ENCODE data around the gene VAMP5.

The VAMP5 gene

GRCh38 chr2:85561280-85562212 is 22.7 kb upstream of the VAMP5 start, which contains the start of gene GGCX:
GGCX (minus strand) TSS chr2:85561493; CDS start chr2:85561428, 65 bp downstream.
- H3K9me3 Mint-ChIP-seq, result no peaks in the 10 kb centered on the region
- H3K4me3 Mint-ChIP-seq, result peak within 1 kb of the TSS; percentile 94
- H3K36me3 Mint-ChIP-seq (ENCODE audit: low read depth), result peaks cover 39% of the 10 kb centered on the region
- peak; percentile 97 for DNase-seq
- H3K27me3 Mint-ChIP-seq, result no peaks in the 10 kb centered on the region
- H3K4me1 Mint-ChIP-seq (ENCODE audit: low read depth), result peaks cover 39% of the 10 kb centered on the region
- H3K27ac Mint-ChIP-seq, result peak within 1 kb of the TSS; percentile 98

DNA sequence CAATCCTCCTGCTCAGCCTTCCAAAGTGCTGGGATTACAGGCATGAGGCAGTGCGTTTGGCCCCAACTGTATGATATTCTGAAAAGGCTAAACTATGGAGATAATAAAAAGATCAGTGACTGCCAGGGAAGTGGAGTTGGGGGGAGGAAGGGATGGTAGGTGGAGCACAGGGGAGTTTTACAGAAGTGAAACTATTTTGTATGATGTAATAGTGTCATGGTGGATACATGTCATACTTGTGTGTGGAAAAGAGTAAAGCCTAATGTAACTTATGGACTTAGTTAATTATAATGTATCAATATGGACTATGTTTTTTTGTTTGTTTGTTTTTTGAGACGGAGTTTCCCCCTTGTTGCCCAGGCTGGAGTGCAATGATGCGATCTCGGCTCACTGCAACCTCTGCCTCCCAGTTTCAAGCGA is 20.1 kb upstream of the VAMP5 start:
- no peak overlapping the region for H3K4me3 Mint-ChIP-seq
- peaks cover 25% of the 10 kb centered on the region for H3K4me1 Mint-ChIP-seq (ENCODE audit: low read depth)
- no peaks in the 10 kb centered on the region for H3K9me3 Mint-ChIP-seq
- DNase-seq, result no peak
- no peaks in the 10 kb centered on the region for H3K27me3 Mint-ChIP-seq
- peaks cover 16% of the 10 kb centered on the region for H3K36me3 Mint-ChIP-seq (ENCODE audit: low read depth)
- H3K27ac Mint-ChIP-seq, result peak overlapping the region; percentile 0

- Mint-ChIP-seq H3K4me1 (ENCODE audit: low read depth) (peaks cover 8% of the 10 kb centered on the region), H3K9me3 (no peaks in the 10 kb centered on the region), H3K4me3 (no peak overlapping the region), H3K27me3 (no peaks in the 10 kb centered on the region), H3K36me3 (ENCODE audit: low read depth) (peaks cover 4% of the 10 kb centered on the region), H3K27ac (no peak overlapping the region)
- no peak for DNase-seq
Observed at GRCh38 chr2:85566265-85566664, 18.0 kb upstream of the VAMP5 start.

GRCh38 chr2:85575739-85576138 is 8.5 kb upstream of the VAMP5 start:
- H3K4me3 Mint-ChIP-seq, result no peak overlapping the region
- H3K27me3 Mint-ChIP-seq, result no peaks in the 10 kb centered on the region
- no peak overlapping the region for H3K27ac Mint-ChIP-seq
- H3K4me1 Mint-ChIP-seq (ENCODE audit: low read depth), result peaks cover 26% of the 10 kb centered on the region
- no peak for DNase-seq
- H3K9me3 Mint-ChIP-seq, result no peaks in the 10 kb centered on the region
- peaks cover 28% of the 10 kb centered on the region for H3K36me3 Mint-ChIP-seq (ENCODE audit: low read depth)

- no peaks in the 10 kb centered on the region for H3K27me3 Mint-ChIP-seq
- peaks cover 31% of the 10 kb centered on the region for H3K4me1 Mint-ChIP-seq (ENCODE audit: low read depth)
- no peaks in the 10 kb centered on the region for H3K9me3 Mint-ChIP-seq
- peak overlapping the region; percentile 93 for H3K27ac Mint-ChIP-seq
- peak overlapping the region; percentile 98 for H3K4me3 Mint-ChIP-seq
- H3K36me3 Mint-ChIP-seq (ENCODE audit: low read depth), result peaks cover 35% of the 10 kb centered on the region
- DNase-seq, result no peak
Observed at GRCh38 chr2:85577063-85577385, 7.2 kb upstream of the VAMP5 start.

GRCh38 chr2:85577386-85578242 is 6.6 kb upstream of the VAMP5 start, which contains the start of gene VAMP8:
VAMP8 (plus strand) TSS chr2:85577586; CDS start chr2:85577647, 61 bp downstream.
- H3K4me1 Mint-ChIP-seq (ENCODE audit: low read depth), result peaks cover 33% of the 10 kb centered on the region
- H3K27me3 Mint-ChIP-seq, result no peaks in the 10 kb centered on the region
- peaks cover 41% of the 10 kb centered on the region for H3K36me3 Mint-ChIP-seq (ENCODE audit: low read depth)
- no peaks in the 10 kb centered on the region for H3K9me3 Mint-ChIP-seq
- H3K4me3 Mint-ChIP-seq, result peak within 1 kb of the TSS; percentile 98
- peak within 1 kb of the TSS; percentile 93 for H3K27ac Mint-ChIP-seq
- DNase-seq, result peak; percentile 74

GRCh38 chr2:85578243-85579180 is 5.7 kb upstream of the VAMP5 start:
- Mint-ChIP-seq H3K27me3 (no peaks in the 10 kb centered on the region), H3K27ac (peak overlapping the region; percentile 93), H3K9me3 (no peaks in the 10 kb centered on the region), H3K4me3 (peak overlapping the region; percentile 98), H3K36me3 (ENCODE audit: low read depth) (peaks cover 49% of the 10 kb centered on the region), H3K4me1 (ENCODE audit: low read depth) (peaks cover 40% of the 10 kb centered on the region)
- DNase-seq, result peak; percentile 51

DNA sequence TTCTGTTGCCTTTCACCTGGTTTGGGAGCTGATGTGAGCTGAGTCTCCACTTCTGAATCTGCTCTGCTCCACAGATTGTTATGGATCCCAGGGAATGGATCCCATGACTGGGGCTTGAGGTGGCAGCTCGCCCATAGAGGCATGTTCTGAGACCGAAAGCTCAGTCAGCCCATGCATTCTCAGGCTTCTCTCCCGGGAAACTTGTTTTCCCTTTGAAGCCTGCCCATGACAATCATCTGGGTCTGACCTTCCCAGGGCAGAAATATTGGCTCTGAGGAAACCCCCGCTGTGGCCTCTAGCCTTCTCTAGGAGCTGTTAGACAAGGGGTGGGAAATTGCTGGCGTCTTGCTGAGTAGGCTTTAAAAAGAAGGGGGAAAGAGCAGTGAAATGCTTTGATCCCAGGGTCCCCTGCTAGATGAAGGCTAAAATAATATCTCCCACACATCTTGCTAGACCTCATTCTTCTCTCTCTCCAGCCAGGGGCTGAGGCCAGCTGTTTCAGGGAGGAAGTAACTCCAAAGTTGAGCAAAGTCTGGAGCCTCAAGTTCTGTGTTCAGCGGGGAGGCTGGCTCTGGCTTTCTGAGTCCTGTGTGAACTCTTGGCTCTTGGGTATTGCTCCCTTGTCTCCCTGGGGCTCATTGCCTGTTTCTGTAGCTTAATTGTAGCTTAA is 4.8 kb upstream of the VAMP5 start:
- no peaks in the 10 kb centered on the region for H3K27me3 Mint-ChIP-seq
- H3K36me3 Mint-ChIP-seq (ENCODE audit: low read depth), result peaks cover 54% of the 10 kb centered on the region
- peak overlapping the region; percentile 98 for H3K4me3 Mint-ChIP-seq
- H3K9me3 Mint-ChIP-seq, result no peaks in the 10 kb centered on the region
- DNase-seq, result no peak
- H3K4me1 Mint-ChIP-seq (ENCODE audit: low read depth), result peaks cover 46% of the 10 kb centered on the region
- H3K27ac Mint-ChIP-seq, result peak overlapping the region; percentile 93

DNA sequence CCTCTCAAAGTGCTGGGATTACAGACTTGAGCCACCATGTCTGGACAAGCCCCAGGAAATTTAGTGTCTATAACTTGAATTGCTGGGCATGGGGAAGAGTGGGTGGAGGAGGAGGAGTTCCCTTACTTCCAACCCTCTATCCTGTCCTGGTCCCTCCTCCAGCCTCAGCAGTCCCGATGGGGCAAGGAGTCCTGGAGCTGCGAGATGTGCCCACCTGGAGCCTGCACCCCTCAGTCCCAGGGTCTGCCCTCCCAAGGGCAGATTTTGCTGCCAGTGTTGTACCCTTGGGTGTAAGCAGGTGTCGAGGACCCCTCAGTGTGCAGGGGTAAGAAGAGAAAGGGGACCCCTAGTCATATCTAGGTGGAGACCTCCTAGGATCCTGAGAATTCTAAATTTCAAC is 4.0 kb upstream of the VAMP5 start:
- Mint-ChIP-seq H3K4me1 (ENCODE audit: low read depth) (peaks cover 53% of the 10 kb centered on the region), H3K27me3 (no peaks in the 10 kb centered on the region), H3K27ac (no peak overlapping the region), H3K4me3 (no peak overlapping the region), H3K36me3 (ENCODE audit: low read depth) (peaks cover 54% of the 10 kb centered on the region), H3K9me3 (no peaks in the 10 kb centered on the region)
- DNase-seq, result no peak

GRCh38 chr2:85582492-85582891 is 1.7 kb upstream of the VAMP5 start:
- H3K27me3 Mint-ChIP-seq, result no peaks in the 10 kb centered on the region
- H3K36me3 Mint-ChIP-seq (ENCODE audit: low read depth), result peaks cover 51% of the 10 kb centered on the region
- H3K27ac Mint-ChIP-seq, result peak overlapping the region; percentile 42
- H3K4me3 Mint-ChIP-seq, result no peak overlapping the region
- H3K4me1 Mint-ChIP-seq (ENCODE audit: low read depth), result peaks cover 63% of the 10 kb centered on the region
- DNase-seq, result no peak
- no peaks in the 10 kb centered on the region for H3K9me3 Mint-ChIP-seq

DNA sequence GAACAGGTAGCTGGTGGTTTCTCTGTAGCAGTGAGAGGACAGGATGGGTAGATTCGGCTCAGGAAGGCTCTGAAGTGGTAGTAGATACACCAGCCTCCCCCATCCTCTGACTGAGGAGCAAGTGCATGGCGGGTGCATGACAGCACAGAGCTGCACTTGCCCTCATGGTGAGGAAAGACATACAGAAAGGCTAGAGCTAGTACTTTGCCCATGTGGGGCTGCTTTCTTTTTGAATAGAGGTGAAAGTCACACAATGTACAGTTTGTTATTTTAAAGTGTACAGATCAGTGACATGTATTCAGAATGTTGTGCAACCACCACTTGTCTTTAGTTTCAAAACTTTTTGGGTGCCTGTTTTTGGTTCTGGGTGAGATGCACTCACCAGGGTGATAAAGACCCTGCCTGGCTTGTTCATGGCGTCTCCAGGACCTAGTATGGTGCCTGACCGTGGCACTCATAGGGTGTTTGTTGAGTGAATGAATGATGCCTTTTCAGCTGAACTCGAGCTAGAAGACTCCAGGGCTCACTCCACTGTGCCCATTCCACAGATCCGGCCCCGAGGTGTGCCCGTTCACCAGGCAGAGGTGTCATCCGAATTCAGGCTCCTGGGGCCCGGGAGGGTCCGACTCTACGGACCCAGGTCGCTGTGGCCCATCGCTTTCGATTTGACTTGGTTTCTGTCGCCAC is 421 bp upstream of the VAMP5 start:
- peak overlapping the region; percentile 83 for H3K4me3 Mint-ChIP-seq
- DNase-seq, result no peak
- peaks cover 60% of the 10 kb centered on the region for H3K4me1 Mint-ChIP-seq (ENCODE audit: low read depth)
- peaks cover 37% of the 10 kb centered on the region for H3K36me3 Mint-ChIP-seq (ENCODE audit: low read depth)
- peak overlapping the region; percentile 92 for H3K27ac Mint-ChIP-seq
- no peaks in the 10 kb centered on the region for H3K9me3 Mint-ChIP-seq
- H3K27me3 Mint-ChIP-seq, result no peaks in the 10 kb centered on the region

- Mint-ChIP-seq H3K27ac (peak overlapping the region; percentile 92), H3K4me1 (ENCODE audit: low read depth) (peaks cover 53% of the 10 kb centered on the region), H3K9me3 (no peaks in the 10 kb centered on the region), H3K36me3 (ENCODE audit: low read depth) (peaks cover 29% of the 10 kb centered on the region), H3K27me3 (no peaks in the 10 kb centered on the region), H3K4me3 (peak overlapping the region; percentile 83)
- no peak for DNase-seq
Observed at GRCh38 chr2:85584857-85585780, 888 bp downstream of the VAMP5 start.
